SU-DHL-6 (cell line): Measurements from ENCODE around the gene THTPA.

Source experiments
- CTCF ChIP-seq: fragments of 200-600 bp; sonication (generic); IDR thresholded peaks from one replicate; pipeline ENCODE4 v1.5.1; 2017; ENCODE audit warnings: antibody characterized with exemption, mild to moderate bottlenecking, low read length, moderate library complexity; ENCODE audit not compliant: insufficient read depth, poor library complexity, severe bottlenecking
- EZH2phosphoT487 ChIP-seq: fragments of 200-600 bp; sonication (generic), shearing (Covaris generic); conservative IDR thresholded peaks from 2 replicates; pipeline ENCODE4 v1.6.1; 2018; ENCODE audit warnings: mild to moderate bottlenecking, antibody characterized with exemption, low read length, moderate library complexity, mixed read lengths

DNA sequence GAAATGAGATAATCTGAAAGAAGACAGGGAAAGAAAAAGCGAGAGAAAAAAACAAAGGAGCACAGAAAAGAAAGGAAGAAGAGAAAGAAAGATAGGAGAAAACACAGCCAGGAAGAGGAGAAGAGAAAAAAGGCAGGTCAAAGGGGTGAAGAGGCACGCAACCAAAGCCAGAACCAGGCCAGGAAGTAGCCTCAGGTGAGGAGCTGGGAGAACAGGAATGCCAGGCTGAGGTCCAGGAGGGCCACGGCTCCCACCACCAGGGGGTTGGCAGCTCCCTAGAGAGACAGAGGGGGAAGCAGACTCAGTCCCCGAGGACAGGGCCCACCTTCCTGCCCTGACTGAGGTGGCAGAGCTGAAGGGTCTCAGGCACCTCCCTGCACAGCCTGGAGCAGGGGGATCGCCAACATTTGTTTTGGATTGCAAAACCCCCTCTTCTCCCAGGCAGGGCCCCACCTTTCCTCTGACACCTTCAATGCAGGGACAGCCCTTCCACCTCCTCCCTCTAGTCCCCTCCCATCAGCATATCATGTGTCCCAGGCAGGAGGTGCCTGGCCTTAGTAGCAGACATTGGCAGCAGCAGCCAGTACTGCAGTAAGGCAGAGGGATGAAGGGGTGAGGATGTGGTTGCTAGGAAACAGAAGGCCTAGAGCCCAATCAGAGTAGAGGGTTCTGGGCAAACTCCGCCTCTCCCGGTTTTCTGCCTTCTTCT, 13.5 kb downstream of the THTPA start:
- TF ChIP-seq CTCF: no peak
- TF ChIP-seq EZH2phosphoT487: no peak
